ENCODE measurements around the gene DCBLD2.

Gene DCBLD2

DNA sequence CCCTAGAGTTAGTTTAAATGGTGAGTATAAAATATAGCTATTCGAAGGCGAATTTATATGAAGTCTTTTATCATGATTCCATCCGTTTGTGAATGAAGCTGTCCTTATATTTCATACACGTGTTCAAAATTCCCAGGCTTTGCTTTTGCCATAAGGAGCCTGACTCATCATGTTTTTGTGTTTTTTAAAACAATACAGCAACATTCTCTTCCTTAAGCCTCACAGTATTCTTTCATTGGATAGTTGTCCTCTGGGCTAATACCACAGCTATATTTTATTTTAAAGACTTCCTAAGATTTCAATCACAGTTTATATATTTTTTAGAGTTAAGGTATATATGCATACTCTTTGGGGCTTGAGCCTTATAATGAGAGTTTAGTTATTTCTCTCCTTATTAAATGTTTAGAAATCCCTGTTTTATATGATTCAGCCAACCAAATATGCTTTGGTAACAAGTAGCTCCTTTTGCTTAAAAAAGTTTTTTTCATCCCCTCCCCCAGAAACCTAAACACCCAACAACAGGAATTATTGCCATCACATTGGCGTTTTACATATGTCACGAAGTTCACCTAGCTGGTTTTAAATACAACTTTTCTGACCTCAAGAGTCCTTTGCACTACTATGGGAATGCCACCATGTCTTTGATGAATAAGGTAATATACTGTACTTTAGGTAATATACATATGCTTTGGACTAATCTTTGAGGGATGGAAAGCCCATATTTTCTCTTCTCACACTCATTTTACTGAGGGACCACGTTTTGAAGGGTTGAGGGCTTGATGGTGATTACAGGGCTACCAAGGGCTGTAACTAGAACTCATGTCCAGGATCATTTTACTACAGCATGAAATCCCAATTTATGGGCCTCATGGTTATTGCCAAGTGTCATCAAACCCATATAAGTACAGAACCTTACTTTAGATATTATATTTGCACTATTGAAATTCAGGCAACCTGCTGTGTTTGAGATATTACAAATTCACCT is 109.9 kb downstream of the DCBLD2 start:
- no peak for DNase-seq

DNA sequence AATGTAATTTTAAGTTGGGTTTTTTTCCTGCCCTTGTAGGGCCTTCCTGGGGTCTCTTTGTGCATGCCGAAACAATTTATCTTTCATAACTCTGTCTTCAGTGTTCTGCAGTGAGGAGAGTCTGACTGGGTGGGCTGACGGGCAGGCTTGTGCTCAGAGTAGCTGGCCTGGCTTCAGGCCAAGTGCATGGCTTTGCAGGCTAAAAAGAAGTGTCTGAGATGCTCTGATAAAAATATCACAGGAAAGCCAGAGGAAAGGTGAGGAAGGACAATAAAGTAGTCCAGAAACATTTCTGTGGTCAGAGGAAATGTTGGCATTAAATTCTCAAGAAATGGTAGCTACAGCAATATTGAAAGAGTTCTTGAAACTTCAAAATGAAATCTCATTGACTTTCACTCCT is 112.8 kb downstream of the DCBLD2 start:
- no peak for DNase-seq

DNA sequence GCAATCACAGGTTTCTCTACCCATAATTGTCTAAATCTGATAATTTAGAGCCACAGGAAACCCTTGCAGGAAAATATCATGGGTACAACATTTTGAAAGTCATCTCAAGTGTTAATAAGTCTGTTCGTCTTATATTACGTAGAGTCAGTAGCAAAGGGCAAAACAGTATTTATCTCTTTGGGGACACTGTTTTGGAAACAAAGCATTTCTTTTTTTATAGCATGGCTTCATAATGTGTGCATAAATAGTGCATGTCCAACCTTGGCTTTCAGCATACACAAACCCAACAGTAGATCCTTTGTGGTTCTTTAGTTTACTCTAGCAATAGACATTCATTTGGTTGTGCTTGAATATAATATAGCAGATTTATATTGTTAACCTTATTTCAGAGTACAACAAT is 114.3 kb downstream of the DCBLD2 start:
- no peak for DNase-seq

DNA sequence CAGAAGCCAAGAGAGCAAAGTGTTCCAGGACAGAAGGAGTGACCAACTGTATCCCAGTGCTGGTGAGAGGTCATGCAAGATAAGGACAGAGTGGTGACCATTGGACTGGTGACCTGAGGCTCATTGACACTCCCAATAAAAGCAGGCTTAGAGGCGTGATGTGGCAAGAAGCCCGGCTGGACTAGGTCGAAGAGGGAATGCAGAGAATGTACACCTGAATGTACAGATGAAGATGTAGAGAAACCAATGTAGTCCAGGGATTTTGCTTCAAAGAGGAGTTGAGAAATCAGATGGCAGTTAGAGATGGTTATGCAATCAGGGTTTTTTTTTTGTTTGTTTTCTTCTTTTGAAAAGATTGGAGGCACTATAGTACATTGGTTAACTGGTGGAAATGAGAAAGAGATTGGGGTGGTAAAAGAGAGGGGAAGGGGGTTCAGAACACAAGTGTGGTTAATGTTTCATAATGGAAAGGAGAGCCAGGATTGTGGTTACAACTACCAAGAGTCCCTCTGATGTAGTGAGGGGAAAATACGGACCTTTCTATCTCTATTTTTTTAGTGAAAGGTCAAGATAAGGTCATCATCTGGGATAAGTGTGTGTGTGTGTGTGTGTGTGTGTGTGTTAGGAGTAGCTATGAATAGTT is 115.0 kb downstream of the DCBLD2 start:
- no peak for DNase-seq

DNA sequence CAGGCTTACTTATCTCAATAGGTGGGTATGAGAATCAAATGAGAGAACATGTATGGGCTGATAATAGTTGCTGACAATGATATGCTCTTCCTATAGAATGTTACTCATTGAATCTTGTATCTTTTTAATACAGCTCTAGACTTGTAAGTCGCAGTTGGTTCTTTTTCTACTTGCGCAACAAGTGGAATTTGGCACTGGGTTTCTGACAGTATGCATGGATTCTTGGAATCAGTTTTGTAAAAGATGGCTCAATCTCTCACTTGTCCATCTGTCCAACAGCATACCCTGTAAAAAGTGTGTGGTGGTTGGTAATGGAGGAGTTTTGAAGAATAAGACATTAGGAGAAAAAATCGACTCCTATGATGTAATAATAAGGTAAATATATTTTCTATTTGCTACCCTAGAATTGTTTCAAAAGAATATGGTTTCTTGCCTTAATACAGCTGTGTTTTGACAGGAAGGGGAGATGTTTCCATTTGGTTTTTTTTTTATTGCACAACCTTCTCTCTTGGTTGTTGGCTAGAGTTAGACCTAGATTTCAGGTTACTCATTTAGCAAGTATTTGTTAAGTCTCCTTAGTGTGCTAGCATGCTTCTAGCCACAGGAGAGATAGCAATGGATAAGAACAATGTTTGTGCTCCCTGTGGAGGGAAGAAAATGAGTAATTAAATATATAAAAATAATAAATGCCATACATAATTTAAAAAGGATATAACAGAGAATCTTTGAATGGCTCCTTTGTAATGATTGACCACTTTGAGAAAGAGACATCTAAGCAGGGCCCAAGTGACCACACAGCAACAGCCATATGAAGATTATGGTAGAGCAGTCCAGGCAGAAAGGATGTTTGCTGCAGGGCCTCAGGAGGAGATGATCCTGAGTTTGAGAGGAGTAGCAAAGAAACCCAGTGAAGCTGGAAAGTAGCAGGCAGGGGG is 116.6 kb downstream of the DCBLD2 start:
- no peak for DNase-seq

DNA sequence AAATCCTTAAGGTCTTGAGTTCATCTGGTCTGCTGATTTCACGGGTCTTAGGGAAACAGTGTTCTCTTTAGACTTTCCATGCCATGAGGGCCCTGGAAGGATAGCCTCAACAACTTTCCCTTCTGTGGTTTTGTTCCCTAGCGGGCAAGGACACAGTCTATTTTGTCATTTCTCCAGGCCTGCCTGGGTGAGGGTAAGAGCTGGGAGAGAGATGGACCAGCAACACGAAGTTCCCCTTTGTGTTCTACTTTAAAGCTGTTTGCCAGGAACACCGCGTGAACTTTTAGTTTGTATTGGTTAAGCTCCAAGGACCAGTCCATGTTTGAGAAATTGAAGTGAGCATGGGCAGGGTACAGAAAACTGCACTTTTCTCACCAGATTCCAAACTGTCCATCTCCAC is 117.5 kb downstream of the DCBLD2 start:
- no peak for DNase-seq

DNA sequence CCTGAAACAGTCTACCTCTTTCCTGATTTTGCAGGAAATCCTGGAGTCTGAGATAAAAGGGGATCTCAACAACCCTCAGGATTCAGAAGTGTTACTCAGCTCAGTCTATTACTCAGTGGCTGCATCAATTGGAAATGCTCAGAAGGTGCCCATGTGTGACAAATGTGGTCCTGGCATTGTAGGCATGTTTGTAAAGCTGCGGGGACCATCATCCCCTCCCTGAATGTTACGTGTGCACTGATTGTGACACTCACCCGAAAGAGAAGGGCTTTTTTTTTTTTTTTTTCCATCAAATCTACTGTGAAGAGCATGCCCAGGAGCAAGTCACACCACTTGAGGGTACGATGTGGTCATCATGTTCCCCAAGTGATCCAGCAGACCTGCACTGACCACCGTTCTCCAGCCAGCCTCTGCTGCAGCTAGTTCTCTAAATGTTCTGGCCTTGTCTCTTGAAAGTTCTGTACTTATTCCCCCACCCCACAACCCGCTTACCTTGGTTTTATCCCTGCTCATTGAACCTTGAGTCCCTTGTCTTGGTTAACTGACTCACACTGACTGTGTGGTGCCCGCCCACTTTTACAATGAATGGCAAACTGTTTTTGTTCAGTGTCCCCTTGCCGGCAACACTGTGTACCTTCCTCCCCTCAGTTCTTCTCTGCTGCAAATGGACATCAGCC is 118.5 kb downstream of the DCBLD2 start:
- no peak for DNase-seq

DNA sequence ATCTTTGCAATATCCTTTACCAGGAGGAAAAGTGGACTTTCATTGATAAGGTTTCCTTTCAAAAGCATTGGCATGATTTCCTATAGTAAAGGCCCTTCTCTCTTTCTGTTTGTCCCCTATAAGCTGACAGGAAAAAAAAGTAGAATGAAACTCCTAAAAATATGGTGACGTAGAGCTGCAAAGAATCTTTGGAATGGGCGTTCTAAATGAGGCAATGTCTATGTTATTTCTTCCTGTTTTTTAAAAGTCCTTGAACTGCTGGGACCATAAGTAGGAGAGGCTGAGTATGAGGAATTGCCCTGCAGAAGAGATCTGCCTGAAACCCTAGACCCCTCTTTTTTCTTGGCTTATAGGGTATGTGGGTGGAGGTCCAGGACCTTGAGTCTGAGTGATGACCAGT is 121.2 kb downstream of the DCBLD2 start:
- no peak for DNase-seq

DNA sequence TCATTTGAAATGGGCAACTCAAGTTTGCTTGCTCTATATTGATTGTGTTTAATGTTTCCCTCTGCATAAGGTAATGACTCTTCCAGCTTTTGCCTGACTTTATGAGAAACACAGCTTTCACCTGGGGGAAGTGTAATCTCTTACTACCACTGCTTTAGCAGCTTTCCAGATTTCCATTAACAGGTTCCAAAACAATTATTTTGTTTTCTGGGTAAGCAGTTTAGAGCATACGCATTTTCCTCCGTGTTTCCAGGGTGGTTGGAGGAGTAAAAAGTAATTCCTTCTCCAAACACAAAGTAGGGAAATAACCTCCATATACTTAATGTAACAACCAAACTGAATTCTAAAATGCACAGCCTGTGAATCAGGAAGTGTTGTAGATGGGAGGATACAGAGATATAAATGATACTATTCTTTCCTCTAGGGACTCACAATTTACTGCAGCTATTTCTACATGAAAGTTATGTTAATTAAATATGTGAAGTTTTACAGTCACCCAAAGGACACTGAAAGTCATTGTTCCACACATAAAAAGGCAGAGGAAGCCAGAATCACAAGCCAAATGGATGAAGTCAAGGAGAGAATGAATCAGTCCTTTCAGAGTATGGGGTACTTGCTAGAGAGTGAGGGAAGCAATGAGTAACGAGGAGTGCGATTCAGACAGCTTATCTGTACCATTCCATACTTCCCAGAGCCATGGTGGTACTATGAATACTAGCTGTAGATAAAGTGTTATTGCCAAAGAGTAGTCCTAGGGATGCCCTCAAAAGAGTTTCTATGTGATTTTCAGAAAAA is 121.8 kb downstream of the DCBLD2 start:
- DNase-seq = no peak

DNA sequence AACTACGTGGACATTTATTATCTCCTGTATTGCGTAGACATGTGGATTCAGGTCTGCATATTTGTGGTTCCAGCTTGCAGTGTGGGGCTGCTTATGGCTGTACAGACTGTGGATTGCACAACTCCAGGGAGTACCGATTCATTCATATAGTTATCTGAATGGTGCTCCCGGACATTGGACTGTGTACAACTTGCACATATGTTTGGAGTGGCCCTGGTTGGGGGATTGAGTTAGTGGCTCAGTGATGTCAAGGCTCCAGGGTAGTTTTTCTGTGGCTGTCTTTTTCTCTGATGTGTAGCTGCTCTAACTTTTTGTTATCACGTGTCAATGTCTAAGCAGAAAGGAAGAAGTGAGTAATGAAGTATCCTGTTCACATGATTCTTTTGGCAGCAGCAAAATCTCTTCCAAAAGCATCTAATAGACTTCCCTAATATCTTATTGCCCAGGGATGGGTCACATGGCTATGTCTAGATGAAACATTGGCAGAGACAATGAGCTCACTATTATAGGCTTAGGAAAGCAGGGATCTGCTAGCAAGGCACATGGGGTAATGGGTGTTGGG is 122.6 kb downstream of the DCBLD2 start:
- DNase-seq = no peak

DNA sequence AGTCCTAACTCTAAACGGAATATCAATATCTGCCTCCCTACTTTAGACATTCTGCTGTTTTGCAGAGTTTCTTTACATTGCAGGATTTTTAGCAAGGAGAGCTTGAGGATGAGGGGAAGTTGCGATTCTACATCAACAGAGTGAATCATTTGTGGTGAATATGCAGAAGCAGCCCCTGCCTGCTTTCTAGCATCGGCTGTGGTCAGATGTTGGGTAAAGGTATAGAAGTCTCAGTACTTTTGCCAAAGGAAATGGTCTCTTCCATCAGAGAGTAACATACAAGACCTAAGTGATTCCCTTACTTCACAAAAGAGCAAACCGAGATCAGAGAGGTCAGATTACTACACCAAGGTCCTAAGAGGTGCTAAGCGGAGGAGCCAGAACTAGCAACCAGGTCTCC is 123.1 kb downstream of the DCBLD2 start:
- DNase-seq = no peak

DNA sequence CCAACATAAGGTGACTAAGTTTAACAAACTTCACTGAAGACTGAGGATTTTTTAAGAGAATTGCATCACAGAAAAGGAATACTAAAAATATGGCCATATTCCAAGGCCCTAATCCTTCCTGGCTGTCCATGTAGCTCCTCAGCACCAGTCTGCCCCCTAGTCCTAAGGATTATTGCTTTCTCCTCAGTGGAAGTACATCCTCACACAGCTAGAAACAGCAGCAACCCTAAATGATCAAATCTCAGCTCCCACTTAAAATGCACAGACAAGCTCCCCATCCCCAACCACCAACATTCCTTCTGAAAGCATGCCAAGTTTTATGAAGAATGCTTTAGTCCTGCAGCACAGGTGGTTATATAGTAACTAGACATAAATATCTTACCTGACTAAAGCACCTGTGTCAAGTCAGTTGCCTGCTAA is 123.7 kb downstream of the DCBLD2 start:
- no peak for DNase-seq

DNA sequence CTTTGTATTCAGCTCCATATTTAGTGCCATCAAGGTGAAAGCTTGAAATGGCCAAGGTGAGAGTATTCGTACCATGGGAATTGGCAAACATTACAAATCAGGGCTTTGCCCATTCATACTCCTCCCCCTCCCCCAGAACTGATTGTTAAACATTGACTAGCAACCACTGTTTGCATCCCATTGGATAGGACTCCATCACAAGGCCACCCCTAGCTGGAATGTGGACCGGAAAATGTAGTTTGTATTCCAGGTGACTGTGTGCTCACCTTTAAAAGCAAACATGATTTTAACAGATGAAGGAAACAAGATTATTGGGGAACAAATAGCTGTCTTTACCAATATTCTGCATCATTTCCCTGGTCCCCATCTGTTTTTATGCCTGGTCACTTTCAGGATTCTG is 124.2 kb downstream of the DCBLD2 start:
- DNase-seq = no peak

DNA sequence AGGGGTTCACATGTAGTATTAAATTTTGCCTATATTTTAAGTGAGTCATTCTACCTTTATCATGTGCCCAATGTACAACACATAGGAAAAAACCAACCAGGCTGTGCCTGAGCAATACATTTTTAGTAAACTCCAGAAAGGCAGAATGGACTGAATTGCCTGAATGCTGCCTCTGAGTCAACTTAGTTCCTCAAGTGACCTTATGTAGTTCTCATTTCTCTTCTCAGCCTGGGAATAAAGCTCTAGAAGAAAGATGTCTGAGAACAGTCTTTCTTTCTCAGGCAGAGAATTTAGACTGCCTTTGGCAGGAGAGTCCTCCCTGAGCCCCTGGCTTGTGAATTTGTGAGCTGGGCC is 125.4 kb downstream of the DCBLD2 start:
- no peak for DNase-seq

DNA sequence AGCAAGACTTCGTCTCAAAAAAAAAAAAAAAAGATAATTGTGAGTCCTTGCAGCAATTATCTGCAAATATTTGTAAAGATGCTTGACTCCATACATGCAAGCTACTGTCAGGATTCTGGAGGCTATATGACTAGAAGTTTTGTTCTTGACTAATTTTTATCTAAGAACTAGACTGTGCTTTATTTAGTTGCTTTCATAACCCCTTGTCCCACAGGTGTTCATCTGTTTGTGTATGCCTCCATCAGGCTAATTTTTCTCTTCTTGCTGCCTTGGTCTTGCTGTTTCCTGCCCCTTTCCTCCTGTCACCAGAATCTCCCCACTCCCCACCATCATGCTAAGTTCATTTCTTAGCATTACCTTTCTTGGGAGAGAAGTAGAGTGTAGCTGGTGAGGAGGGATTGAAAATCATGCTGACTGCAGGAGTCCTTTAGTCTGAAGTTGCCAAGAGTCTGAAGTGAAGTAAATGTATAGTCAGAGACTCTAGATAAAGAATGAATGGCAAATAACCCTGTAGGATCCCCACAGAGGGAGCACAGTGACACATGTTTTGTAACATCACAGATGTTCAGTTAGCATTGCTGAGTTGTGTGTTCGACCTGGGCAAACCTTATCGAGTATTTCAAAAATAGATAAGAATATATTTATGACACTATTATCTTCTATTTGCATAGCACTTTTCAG is 125.9 kb downstream of the DCBLD2 start:
- no peak for DNase-seq

DNA sequence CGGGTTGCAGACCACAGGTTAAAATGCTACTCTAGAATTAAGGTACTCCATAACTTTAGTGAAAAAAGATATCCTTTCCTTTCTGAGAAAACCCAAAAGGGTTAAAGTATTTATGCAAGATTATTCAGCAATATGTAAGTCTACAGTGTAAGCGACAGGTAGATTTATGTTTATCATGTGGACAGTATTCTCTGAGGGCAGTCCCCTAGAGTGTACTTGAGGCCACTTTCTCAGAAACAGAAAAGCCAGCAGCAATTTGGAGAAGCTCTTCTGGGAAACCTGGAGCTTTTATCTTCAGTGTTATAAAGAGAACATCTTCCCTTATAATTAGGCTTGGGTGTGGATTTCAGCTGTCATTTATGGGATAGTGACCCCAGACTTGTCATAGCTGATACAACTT is 129.5 kb downstream of the DCBLD2 start:
- DNase-seq = no peak

DNA sequence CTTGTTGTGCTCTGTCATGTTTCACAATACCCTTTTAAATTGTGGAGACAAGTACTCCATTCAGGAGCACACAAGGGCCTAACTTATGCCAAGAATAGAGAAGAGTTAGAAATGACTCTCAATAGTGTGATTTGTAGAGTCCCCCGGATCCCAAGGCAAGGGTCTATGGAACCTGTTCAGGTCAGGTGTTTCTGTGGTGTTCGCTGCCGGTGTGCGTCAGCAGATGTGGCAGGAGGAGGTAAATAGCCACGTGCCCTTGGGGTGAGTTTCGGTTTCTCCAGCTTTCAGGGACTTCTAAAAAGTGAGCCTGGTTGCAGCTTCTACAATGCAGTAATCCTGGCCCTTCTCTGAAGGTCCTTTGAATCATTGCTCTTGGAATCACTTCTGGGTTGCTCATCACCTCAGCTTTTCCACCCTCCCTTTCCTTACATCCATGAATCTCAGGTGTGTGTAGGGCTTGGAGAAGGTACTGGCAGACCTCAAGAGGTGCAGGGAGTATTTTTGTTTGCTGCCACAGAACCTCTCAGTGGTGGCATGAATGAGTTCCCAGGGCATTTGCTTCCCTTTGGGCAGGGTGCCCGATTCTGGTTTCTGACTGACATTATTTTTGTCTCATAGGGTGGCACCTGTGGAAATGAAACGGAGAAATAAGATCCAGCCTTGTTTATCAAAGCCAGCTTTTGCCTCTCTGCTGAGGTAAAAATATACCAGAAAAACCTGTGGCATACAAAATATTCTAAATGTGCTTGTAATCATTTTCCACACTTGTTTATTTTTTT is 131.0 kb downstream of the DCBLD2 start:
- no peak for DNase-seq

DNA sequence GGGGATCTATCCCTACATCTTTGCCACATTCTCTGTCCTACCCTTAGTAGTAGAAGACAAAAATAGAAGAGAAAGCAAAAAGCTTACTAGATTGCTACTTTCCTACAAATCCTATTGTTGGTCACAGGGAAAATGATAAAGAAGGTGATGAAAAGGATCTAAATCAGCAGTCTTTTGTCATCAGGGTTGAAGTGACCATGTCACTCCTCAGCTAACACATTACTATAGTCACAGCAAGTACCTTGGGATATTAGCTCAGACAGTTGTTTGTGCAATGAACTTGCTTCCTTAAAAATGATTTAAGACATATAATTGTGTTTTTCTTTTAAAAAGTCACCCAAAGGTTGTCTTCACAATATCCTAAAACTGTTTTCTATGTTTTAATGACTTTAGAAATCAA is 132.0 kb downstream of the DCBLD2 start:
- DNase-seq = no peak

DNA sequence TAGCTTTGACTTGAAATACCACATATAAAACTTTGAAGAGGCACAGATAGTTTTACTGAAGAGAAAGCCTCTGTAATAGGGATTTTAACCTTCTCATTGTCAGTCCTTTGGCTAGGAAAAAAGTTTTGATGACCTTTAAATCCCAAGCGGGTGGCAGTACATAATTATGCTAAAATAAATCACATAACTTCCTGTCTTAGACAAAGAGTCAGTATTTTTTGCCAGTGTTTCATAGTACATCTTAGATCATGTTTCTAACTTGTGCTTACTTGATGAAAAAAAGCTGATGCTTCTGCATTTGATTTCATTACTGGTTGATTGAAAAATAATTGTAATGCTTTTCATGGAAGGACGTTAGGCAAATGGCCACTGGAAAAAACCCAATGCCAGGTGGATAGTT is 132.5 kb downstream of the DCBLD2 start:
- no peak for DNase-seq

DNA sequence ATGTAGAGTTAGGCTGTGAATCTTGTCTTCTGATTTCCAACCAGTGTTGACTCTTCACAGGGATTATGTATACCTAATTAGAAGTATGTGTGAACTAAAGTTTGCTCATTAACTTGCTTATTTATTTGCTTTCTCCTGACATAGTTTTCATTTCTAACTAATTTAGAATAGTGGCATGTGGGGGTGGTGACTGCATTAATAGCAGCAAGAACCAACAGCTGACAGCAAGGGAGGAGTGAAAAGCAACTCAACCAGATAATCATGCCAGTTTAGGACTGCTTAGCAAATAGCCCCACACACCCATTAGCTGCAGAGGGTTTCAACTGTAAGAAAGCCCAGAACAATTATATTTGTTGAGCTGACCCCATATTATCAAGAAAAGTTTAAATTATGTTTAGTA is 134.6 kb downstream of the DCBLD2 start:
- DNase-seq = no peak
